PFSK-1 (cell line): ENCODE data around the gene PIGS.

Experiments
- POLR2AphosphoS5 ChIP-seq: IDR thresholded peaks from 2 replicates; pipeline ENCODE4 v1.6.1; 2012; ENCODE audit warnings: low read depth, mild to moderate bottlenecking, control low read depth, low read length, moderate library complexity
- REST ChIP-seq, 2 experiments: IDR thresholded peaks; 2 replicates each; pipeline versions ENCODE4 v1.6.1 to v1.8.0; 2011 to 2012; ENCODE audit warnings: low read depth in 2 of 2, low read length in 2 of 2, control low read depth in 1 of 2, inconsistent platforms in 1 of 2, mild to moderate bottlenecking in 1 of 2, moderate library complexity in 1 of 2; ENCODE audit not compliant: insufficient read depth in 1 of 2
- SIN3A ChIP-seq: IDR thresholded peaks from 2 replicates; pipeline ENCODE4 v1.6.1; 2012; ENCODE audit warnings: mild to moderate bottlenecking, low read length, moderate library complexity, borderline replicate concordance; ENCODE audit not compliant: insufficient read depth
- TAF1 ChIP-seq: IDR thresholded peaks from 2 replicates; pipeline ENCODE4 v1.6.1; 2012; ENCODE audit warnings: low read length, control low read depth, borderline replicate concordance; ENCODE audit not compliant: insufficient read depth

DNA sequence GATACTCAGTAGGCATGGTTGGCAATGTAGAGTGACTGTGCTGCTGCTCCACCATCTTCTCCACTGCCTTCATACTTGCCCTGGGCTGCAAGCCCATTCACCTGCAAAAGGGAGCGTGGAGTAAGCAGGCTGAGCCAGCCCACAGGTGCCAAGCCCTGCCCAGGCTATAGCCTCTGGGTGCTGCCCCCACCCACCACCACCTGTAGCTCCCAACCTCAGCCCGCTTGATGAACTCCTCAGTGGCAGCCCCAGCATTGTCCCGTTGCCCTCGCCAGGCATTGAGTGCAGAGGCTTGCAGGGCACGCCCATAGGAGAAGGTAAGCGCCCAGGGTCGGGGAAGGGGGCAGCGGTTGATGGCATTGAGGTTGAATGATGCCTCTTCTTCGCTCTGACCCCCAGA is 2.2 kb upstream of the PIGS start:
- no peak for TF ChIP-seq SIN3A
- TF ChIP-seq TAF1, result no peak
- TF ChIP-seq POLR2AphosphoS5, result no peak
- no peak for TF ChIP-seq REST (IDR thresholded peaks at IDR 0.05; ENCODE audit: insufficient read depth in 1 of 2, low read depth in 2 of 2, low read length in 2 of 2)
